Testis (tissue), 2 donors: ENCODE results near the gene TMEM54.

Experiments used
- CTCF ChIP-seq, 3 experiments: fragments of 450-650 bp in 2 of 3; fragments of 200-600 bp in 1 of 3; sonication (generic) in 1 of 3; IDR thresholded peaks; one replicate each; pipeline ENCODE4 v1.5.1; 2016 to 2019; ENCODE audit warnings: antibody characterized with exemption in 3 of 3, mild to moderate bottlenecking in 2 of 3, moderate library complexity in 1 of 3
- POLR2A ChIP-seq: fragments of 450-650 bp; IDR thresholded peaks from one replicate; pipeline ENCODE4 v1.6.1; 2017; ENCODE audit warnings: antibody characterized with exemption, mild to moderate bottlenecking, moderate library complexity

GRCh38 chr1:32864375-32865019 lies 36.7 kb downstream of the TMEM54 start:
- no peak for TF ChIP-seq CTCF (IDR thresholded peaks at IDR 0.05)
- no peak for TF ChIP-seq POLR2A
